ENCODE results near the gene TBC1D3B.
"Not testable (repeated sequence)": the region's sequence is repeated elsewhere in the genome, so short reads cannot be mapped to it uniquely, and the experiment has no call there.

TBC1D3B gene

GRCh38 chr17:36176536-36176935 lies at the start of gene TBC1D3B:
TBC1D3B (minus strand) TSS chr17:36176636; CDS start chr17:36175050, 1,586 bp downstream.
- not testable (repeated sequence) for DNase-seq (ENCODE audit: low read depth); H3K4me3 ChIP-seq (ENCODE audit: low read length)

GRCh38 chr17:36222967-36223366 lies 46.5 kb upstream of the TBC1D3B start:
- H3K4me3 ChIP-seq (ENCODE audit: low read length); DNase-seq (ENCODE audit: low read depth): not testable (repeated sequence)

GRCh38 chr17:36221581-36222100 lies 45.2 kb upstream of the TBC1D3B start:
- H3K4me3 ChIP-seq (ENCODE audit: low read length); DNase-seq (ENCODE audit: low read depth): not testable (repeated sequence)

GRCh38 chr17:36220737-36221580 lies 44.5 kb upstream of the TBC1D3B start:
- peak; percentile 2 for DNase-seq (ENCODE audit: low read depth)
- not testable (repeated sequence) for H3K4me3 ChIP-seq (ENCODE audit: low read length)

GRCh38 chr17:36219556-36219955 lies 43.1 kb upstream of the TBC1D3B start:
- not testable (repeated sequence) for DNase-seq (ENCODE audit: low read depth); H3K4me3 ChIP-seq (ENCODE audit: low read length)

- not testable (repeated sequence) for DNase-seq (ENCODE audit: low read depth); H3K4me3 ChIP-seq (ENCODE audit: low read length)
These were observed 39.2 kb upstream of the TBC1D3B start for GRCh38 chr17:36215406-36216308.

- no peak for DNase-seq (ENCODE audit: low read depth)
- H3K4me3 ChIP-seq (ENCODE audit: low read length) = no peak overlapping the region
- TF ChIP-seq CTCF (conservative IDR thresholded peaks at IDR 0.05; ENCODE audit: low read length) = no peak
These were observed 38.5 kb upstream of the TBC1D3B start for GRCh38 chr17:36214918-36215317.

GRCh38 chr17:36213695-36214094 lies 37.3 kb upstream of the TBC1D3B start:
- no peak overlapping the region for H3K4me3 ChIP-seq (ENCODE audit: low read length)
- DNase-seq (ENCODE audit: low read depth) = no peak
- no peak for TF ChIP-seq CTCF (conservative IDR thresholded peaks at IDR 0.05; ENCODE audit: low read length)

- H3K4me3 ChIP-seq (ENCODE audit: low read length) = no peak overlapping the region
- DNase-seq (ENCODE audit: low read depth) = no peak
- no peak for TF ChIP-seq CTCF (conservative IDR thresholded peaks at IDR 0.05; ENCODE audit: low read length)
These were observed 36.5 kb upstream of the TBC1D3B start for GRCh38 chr17:36212966-36213365.

- no peak for TF ChIP-seq CTCF (conservative IDR thresholded peaks at IDR 0.05; ENCODE audit: low read length)
These were observed 35.8 kb upstream of the TBC1D3B start for GRCh38 chr17:36212272-36212605.

GRCh38 chr17:36211484-36212271 lies 35.2 kb upstream of the TBC1D3B start:
- H3K4me3 ChIP-seq (ENCODE audit: low read length); DNase-seq (ENCODE audit: low read depth): not testable (repeated sequence)

More at GRCh38 chr17:36212272-36212605, 35.8 kb upstream of the TBC1D3B start:
- H3K4me3 ChIP-seq (ENCODE audit: low read length) = no peak overlapping the region
- DNase-seq (ENCODE audit: low read depth) = no peak

- DNase-seq (ENCODE audit: low read depth); H3K4me3 ChIP-seq (ENCODE audit: low read length): not testable (repeated sequence)
These were observed 34.2 kb upstream of the TBC1D3B start, which contains the start of gene CCL4L2 for GRCh38 chr17:36210439-36211211. CCL4L2 (plus strand) TSS chr17:36211063.

Data from AG10803 (cell line).